Peyer's patch (tissue), 4 donors: ENCODE measurements around the gene CDRT4.

Experiments
- CTCF ChIP-seq, 6 experiments: fragments of 450-650 bp in 4 of 6; fragments of 200-600 bp in 2 of 6; sonication (generic) in 1 of 6; IDR thresholded peaks; one replicate each; pipeline ENCODE4 v1.5.1; 2017 to 2019; ENCODE audit warnings: antibody characterized with exemption in 6 of 6, mild to moderate bottlenecking in 3 of 6, moderate library complexity in 1 of 6
- POLR2A ChIP-seq, 2 donors: fragments of 450-650 bp; IDR thresholded peaks; one replicate each; pipeline ENCODE4 v1.5.1; 2017; ENCODE audit warnings: antibody characterized with exemption in 2 of 2, mild to moderate bottlenecking in 2 of 2, moderate library complexity in 2 of 2

GRCh38 chr17:15446036-15446435 lies 21.4 kb downstream of the CDRT4 start:
- no peak for TF ChIP-seq CTCF (IDR thresholded peaks at IDR 0.05)
- no peak for TF ChIP-seq POLR2A (IDR thresholded peaks at IDR 0.05)
